ENCODE results near the gene CEP350. TPM values are rescaled to one million over a fixed set of nuclear protein-coding genes. Genes with fewer than 3 reads are reported as not detected.

The CEP350 gene
- total RNA-seq, 2 donors from 2014 or later: 51.1 to 73.8 TPM

- H3K27me3 ChIP-seq (replicated peaks; ENCODE audit: insufficient read depth): no peaks in the 10 kb centered on the region
- DNase-seq (ENCODE audit: low spot score) (no peak), ATAC-seq (ENCODE audit: insufficient number of reproducible peaks, low FRiP score, low read depth) (no peak)
- no peaks in the 10 kb centered on the region for H3K9me3 ChIP-seq
- peaks cover 18 to 36% of the 10 kb centered on the region in 2 donors for H3K4me1 ChIP-seq (ENCODE audit: control insufficient read depth in 1 of 2, low read depth in 2 of 2)
- H3K27ac ChIP-seq: no peak overlapping the region
- TF ChIP-seq, protein P1, sequence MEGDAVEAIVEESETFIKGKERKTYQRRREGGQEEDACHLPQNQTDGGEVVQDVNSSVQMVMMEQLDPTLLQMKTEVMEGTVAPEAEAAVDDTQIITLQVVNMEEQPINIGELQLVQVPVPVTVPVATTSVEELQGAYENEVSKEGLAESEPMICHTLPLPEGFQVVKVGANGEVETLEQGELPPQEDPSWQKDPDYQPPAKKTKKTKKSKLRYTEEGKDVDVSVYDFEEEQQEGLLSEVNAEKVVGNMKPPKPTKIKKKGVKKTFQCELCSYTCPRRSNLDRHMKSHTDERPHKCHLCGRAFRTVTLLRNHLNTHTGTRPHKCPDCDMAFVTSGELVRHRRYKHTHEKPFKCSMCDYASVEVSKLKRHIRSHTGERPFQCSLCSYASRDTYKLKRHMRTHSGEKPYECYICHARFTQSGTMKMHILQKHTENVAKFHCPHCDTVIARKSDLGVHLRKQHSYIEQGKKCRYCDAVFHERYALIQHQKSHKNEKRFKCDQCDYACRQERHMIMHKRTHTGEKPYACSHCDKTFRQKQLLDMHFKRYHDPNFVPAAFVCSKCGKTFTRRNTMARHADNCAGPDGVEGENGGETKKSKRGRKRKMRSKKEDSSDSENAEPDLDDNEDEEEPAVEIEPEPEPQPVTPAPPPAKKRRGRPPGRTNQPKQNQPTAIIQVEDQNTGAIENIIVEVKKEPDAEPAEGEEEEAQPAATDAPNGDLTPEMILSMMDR (IDR thresholded peaks at IDR 0.05): no peak
- no peak overlapping the region for H3K4me3 ChIP-seq
- H3K36me3 ChIP-seq: no peaks in the 10 kb centered on the region
These were observed 203.8 kb downstream of the CEP350 start for GRCh38 chr1:180158149-180159147.

- H3K36me3 ChIP-seq: no peaks in the 10 kb centered on the region
- no peak overlapping the region for H3K4me3 ChIP-seq
- no peak for DNase-seq (ENCODE audit: low spot score)
- H3K4me1 ChIP-seq (ENCODE audit: control insufficient read depth in 1 of 2, low read depth in 2 of 2): peaks cover 18 to 32% of the 10 kb centered on the region in 2 donors
- TF ChIP-seq, protein P1 (IDR thresholded peaks at IDR 0.05): no peak
- H3K9me3 ChIP-seq: no peaks in the 10 kb centered on the region
- H3K27me3 ChIP-seq (replicated peaks; ENCODE audit: insufficient read depth): no peaks in the 10 kb centered on the region
- no peak overlapping the region for H3K27ac ChIP-seq
- ATAC-seq (ENCODE audit: insufficient number of reproducible peaks, low FRiP score, low read depth): no peak
These were observed 205.7 kb downstream of the CEP350 start for GRCh38 chr1:180160357-180160756.

GRCh38 chr1:180163041-180163440 lies 208.4 kb downstream of the CEP350 start:
- Histone ChIP-seq H3K4me1 (ENCODE audit: control insufficient read depth in 1 of 2, low read depth in 2 of 2) (peaks cover 16 to 32% of the 10 kb centered on the region in 2 donors), H3K27me3 (replicated peaks; ENCODE audit: insufficient read depth) (no peaks in the 10 kb centered on the region), H3K9me3 (no peaks in the 10 kb centered on the region), H3K4me3 (no peak overlapping the region), H3K27ac (no peak overlapping the region), H3K36me3 (no peaks in the 10 kb centered on the region)
- DNase-seq (ENCODE audit: low spot score) (no peak), ATAC-seq (ENCODE audit: insufficient number of reproducible peaks, low FRiP score, low read depth) (no peak)
- TF ChIP-seq, protein P1 (IDR thresholded peaks at IDR 0.05): no peak

Other genes with a start within 250 kb of the CEP350 start
- gene FAM163A, start 211.5 kb upstream of the CEP350 start, total RNA-seq: not detected
- gene TOR1AIP2, start 77.0 kb upstream of the CEP350 start, total RNA-seq: 10 to 100 TPM; 45.9 to 74.1 TPM
- gene TOR1AIP1, start 72.5 kb upstream of the CEP350 start, total RNA-seq: 100 to 1,000 TPM in 1 of 2 donors, 10 to 100 TPM in 1; 99.5 to 106 TPM
- gene QSOX1, start 200.1 kb downstream of the CEP350 start, total RNA-seq: 100 to 1,000 TPM in 1 of 2 donors, 10 to 100 TPM in 1; 82.4 to 168 TPM

Data from thoracic aorta (tissue), 2 donors.